Measurements from ENCODE around the gene CATSPER1.
"Not testable (repeated sequence)": the region's sequence is repeated elsewhere in the genome, so short reads cannot be mapped to it uniquely, and the experiment has no call there.

Gene CATSPER1

DNA sequence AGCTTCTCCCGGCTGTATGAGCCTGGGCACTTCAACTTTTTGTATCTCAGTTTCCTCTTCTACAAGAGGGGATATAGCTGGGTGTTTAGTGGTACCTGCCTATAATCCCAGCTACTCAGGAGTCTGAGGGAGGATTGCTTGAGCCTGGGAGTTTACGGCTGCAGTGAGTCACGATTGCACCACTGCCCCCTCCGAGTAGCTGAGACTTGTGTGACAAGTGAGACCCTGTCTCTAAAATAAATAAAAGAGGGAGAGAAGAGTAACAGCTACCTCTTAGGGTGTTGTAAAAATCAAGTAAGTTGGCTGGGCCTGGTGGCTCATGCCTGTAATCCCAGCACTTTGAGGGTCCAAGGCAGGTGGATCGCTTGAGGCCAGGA is 10.0 kb upstream of the CATSPER1 start:
- no peak overlapping the region for H3K4me3 ChIP-seq (ENCODE audit: low read depth, low read length)
- TF ChIP-seq, protein P1, sequence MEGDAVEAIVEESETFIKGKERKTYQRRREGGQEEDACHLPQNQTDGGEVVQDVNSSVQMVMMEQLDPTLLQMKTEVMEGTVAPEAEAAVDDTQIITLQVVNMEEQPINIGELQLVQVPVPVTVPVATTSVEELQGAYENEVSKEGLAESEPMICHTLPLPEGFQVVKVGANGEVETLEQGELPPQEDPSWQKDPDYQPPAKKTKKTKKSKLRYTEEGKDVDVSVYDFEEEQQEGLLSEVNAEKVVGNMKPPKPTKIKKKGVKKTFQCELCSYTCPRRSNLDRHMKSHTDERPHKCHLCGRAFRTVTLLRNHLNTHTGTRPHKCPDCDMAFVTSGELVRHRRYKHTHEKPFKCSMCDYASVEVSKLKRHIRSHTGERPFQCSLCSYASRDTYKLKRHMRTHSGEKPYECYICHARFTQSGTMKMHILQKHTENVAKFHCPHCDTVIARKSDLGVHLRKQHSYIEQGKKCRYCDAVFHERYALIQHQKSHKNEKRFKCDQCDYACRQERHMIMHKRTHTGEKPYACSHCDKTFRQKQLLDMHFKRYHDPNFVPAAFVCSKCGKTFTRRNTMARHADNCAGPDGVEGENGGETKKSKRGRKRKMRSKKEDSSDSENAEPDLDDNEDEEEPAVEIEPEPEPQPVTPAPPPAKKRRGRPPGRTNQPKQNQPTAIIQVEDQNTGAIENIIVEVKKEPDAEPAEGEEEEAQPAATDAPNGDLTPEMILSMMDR (IDR thresholded peaks at IDR 0.05; ENCODE audit: borderline replicate concordance, insufficient read depth, low read depth, low read length) = no peak

DNA sequence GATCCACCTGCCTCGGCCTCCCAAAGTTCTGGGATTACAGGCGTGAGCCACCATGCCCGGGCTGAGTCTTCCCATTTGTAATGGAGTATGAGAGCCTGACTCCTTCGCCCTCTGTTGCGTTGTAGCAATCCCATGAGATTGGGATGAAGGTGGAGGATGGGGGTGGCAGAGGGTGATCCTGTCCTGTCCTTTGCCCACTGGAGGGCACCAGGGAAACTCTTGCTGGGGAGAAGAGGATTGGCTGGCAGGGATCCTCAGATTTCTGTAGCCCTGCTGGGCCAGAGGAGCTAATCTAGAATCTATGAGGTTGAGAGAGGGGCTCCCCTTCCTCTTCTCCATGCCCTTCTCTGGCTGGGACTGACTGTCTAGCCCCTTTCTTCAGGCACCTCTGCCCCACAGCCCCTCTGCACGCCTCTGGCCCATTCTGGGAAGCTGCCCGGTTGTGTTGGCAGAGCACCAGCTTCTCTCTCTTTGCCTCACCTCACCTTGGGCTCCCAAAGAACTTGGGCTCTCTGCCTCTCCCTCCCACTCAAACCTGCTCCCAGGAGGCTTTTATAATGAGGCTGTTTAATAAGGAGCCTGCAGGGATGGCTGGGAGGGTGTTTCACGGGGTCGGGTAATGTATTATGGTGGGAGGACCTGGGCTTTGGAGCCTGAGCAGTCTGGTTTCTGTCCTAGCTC is 9.5 kb upstream of the CATSPER1 start:
- no peak overlapping the region for H3K4me3 ChIP-seq (ENCODE audit: low read depth, low read length)
- TF ChIP-seq, protein P1 (IDR thresholded peaks at IDR 0.05; ENCODE audit: borderline replicate concordance, insufficient read depth, low read depth, low read length) = no peak

DNA sequence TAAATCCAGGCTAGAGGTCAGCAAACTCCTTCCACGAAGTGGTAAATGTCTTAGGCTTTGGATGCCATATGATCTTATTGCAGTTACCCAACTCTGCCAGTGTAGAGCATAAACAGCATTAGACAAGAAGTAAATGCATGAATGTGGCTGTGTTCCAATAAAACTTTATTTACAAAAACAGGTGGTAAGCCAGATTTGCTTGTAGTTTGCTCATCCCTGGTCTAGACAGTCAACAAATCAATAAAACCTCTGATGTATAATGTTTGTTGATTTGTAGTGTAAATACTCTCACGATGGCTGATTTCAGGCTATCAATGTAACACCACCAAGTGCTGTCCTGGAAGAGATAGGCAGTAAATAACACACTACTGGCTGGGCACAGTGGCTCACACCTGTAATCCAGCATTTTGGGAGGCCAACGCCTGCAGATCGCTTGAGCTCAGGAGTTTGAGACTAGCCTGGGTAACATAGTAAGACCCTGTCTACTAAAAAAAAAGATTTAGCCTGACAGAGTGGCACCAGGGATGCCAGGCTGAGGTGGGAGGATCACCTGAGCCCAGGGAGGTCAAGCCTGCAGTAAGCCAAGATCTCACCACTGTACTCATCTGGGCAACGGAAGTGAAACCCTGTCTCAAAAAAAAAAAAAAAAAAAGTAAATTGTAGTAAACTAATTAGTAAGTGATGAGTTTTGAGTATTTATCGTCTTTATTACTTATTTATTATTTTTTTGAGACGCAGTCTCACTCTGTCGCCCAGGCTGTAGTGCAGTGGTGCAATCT is 6.9 kb upstream of the CATSPER1 start:
- H3K4me3 ChIP-seq (ENCODE audit: low read depth, low read length) = no peak overlapping the region
- TF ChIP-seq, protein P1 (IDR thresholded peaks at IDR 0.05; ENCODE audit: borderline replicate concordance, insufficient read depth, low read depth, low read length) = no peak

DNA sequence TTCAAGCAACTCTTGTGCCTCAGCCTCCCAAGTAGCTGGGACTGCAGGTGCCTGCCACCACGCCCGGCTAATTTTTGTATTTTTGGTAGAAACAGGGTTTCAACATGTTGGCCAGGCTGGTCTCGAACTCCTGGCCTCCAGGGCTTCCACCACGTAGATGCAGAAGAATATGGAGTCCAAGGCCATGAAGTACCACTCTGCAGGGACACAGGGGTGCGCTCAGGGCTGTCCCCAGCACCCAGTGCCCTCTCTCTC is 3.2 kb downstream of the CATSPER1 start:
- H3K4me3 ChIP-seq (ENCODE audit: low read depth, low read length) = not testable (repeated sequence)

DNA sequence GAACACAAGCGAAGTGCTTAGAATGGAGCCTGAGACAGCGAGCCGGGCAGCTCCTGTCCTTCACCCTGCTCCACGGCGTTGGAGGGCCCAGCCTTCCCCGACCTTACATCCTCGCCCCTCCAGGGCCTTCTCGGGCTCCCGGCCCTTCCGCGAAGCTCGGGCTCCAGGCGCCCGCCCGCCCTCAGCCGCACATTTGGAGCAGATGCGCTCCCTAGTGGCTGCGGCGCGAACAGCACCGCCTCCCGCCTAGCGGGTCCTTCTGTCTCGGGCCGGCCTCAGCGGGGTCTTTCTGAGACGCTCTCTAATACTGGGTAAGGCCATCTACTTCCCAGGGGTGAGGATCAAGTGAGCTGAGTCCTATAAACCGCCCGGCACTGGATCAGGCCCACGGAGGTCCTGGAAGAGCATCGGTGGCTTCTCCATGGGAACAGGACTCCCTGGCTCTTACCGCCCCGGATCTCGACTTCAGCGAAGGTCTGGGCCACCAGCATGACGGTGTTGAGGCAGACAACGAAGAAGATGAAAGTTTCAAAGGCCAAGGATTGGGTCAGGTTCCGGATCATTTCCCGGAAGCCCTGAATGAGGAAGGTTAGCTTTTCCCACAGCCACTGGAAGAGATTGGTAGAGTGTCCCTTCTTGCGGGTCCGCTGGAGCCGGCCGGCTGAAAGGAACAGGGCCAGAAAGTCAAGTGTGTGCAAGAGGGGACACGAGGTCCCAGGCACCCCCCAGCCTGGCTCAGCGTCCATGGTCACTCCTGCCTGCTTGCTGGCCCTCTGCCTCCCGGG is 3.7 kb downstream of the CATSPER1 start:
- TF ChIP-seq, protein P1 (IDR thresholded peaks at IDR 0.05; ENCODE audit: borderline replicate concordance, insufficient read depth, low read depth, low read length) = peak; percentile 94
- no peak overlapping the region for H3K4me3 ChIP-seq (ENCODE audit: low read depth, low read length)

DNA sequence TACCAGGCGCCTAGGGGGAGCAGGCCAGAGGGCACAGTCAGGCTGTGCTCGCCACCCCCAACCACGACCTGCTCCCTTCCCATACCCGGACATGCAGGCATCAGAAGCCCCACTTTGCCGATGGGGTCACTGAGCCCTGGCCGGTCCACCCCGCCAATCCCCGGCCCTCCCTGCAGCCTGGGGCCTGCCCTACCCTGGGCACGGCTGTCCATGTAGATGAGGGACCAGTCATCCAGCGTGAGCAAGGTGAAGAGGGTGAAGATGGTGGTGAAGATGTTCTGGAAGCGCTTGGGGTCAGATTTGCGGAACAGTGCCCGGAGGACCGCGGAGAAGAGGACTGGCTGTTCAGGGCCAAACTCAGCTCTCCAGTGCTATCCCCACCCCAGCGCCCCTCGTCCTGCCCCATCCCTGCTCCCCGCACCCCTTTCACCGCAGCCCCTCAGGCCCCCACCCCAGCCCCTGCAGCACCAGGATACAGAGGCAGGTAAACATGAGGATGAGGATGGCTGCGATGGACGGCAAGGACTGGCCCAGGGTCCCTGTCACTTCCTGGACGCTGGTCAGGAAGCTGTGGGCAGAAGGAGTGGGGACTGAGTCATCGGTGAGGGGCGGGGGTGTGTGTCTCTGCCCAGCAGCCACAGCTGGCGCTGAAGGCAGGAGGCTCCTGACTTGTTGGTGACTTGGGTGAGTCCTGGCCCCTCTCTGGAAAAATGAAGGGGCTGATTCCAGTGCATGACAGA is 5.5 kb downstream of the CATSPER1 start:
- TF ChIP-seq, protein P1 (IDR thresholded peaks at IDR 0.05; ENCODE audit: borderline replicate concordance, insufficient read depth, low read depth, low read length) = no peak
- no peak overlapping the region for H3K4me3 ChIP-seq (ENCODE audit: low read depth, low read length)

DNA sequence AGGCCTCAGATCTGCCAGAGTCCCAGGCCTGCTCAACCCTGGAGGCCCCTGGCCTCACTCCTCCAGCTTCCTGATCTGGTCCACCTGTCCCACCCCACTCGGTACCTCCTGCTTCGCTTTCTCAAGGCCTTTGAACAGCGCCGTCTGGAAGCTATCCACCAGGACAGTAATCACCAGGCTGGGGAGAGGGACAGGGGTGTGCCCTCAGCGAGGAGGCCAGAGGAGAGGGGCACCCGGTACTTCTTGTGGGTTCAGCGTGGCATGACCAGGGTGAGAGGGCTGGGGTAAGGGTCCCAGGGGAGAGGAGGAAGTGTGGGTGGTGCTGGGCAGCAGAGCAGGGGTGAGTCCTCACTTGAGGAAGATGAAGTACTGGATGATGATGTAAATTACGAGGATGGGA is 6.1 kb downstream of the CATSPER1 start:
- TF ChIP-seq, protein P1 (IDR thresholded peaks at IDR 0.05; ENCODE audit: borderline replicate concordance, insufficient read depth, low read depth, low read length) = no peak
- H3K4me3 ChIP-seq (ENCODE audit: low read depth, low read length) = no peak overlapping the region
